HFFc6 (cell line): ENCODE data around the gene PNRC2. TPM values are rescaled to one million over a fixed set of nuclear protein-coding genes. Genes with fewer than 3 reads are reported as not detected.
A peak's percentile ranks its signal among the peaks of the same experiment; 100 is the strongest.
"Not testable (repeated sequence)": the region's sequence is repeated elsewhere in the genome, so short reads cannot be mapped to it uniquely, and the experiment has no call there.

Source experiments
- DNase-seq: peaks from one replicate; pipeline ENCODE4 v3.0.0-alpha.2; 2018
- H3K27ac Mint-ChIP-seq: 2 replicates; pipeline ENCODE4 v1.8.0; 2020; ENCODE audit warnings: mild to moderate bottlenecking, mixed read lengths
- H3K27me3 Mint-ChIP-seq: 2 replicates; pipeline ENCODE4 v1.8.0; 2021; ENCODE audit warnings: mild to moderate bottlenecking, moderate library complexity, mixed read lengths; ENCODE audit not compliant: insufficient read depth
- H3K36me3 Mint-ChIP-seq: 2 replicates; pipeline ENCODE4 v1.8.0; 2021; ENCODE audit warnings: low read depth, mixed read lengths
- H3K4me1 Mint-ChIP-seq: 2 replicates; pipeline ENCODE4 v1.8.0; 2020; ENCODE audit warnings: low read depth, mixed read lengths
- H3K4me3 Mint-ChIP-seq: 2 replicates; pipeline ENCODE4 v1.8.0; 2020; ENCODE audit warnings: mild to moderate bottlenecking, moderate library complexity, mixed read lengths
- H3K9me3 Mint-ChIP-seq: 2 replicates; pipeline ENCODE4 v1.8.0; 2020; ENCODE audit warnings: mild to moderate bottlenecking, mixed read lengths
- CTCF ChIP-seq: fragments of 200-600 bp; sonication (generic); IDR thresholded peaks from 2 replicates; pipeline ENCODE4 v1.5.0; 2021; ENCODE audit warnings: antibody characterized with exemption, mild to moderate bottlenecking
- total RNA-seq, 6 experiments: library from RNA; stranded (reverse); fragmentation: NEBNext Ultra II Directional; extraction: Animal tissue kit (Norgen Biotek cat#: 25700); gene quantifications; 2 replicates in 1 of 6; 3 replicates in 5 of 6; pipeline ENCODE4 v1.2.3, GENCODE V29; 2021

The PNRC2 gene
- total RNA-seq, 6 experiments from 2014 or later: 59.5 to 76.4 (median 64.0) TPM

GRCh38 chr1:23984417-23985186 lies 25.0 kb downstream of the PNRC2 start:
- peak; percentile 27 for DNase-seq
- Mint-ChIP-seq H3K36me3 (peaks cover 2% of the 10 kb centered on the region), H3K27ac (peak overlapping the region; percentile 52; the same call in 1 of the 2 replicates), H3K9me3 (no peaks in the 10 kb centered on the region), H3K4me3 (no peak overlapping the region), H3K4me1 (peaks cover 22% of the 10 kb centered on the region), H3K27me3 (no peaks in the 10 kb centered on the region; the same call in 1 of the 2 replicates)
- no peak for TF ChIP-seq CTCF

- H3K4me3 Mint-ChIP-seq, H3K9me3 Mint-ChIP-seq, DNase-seq, H3K27me3 Mint-ChIP-seq, H3K27ac Mint-ChIP-seq, H3K36me3 Mint-ChIP-seq: not testable (repeated sequence)
- H3K4me1 Mint-ChIP-seq: peaks cover 13% of the 10 kb centered on the region
Observed at GRCh38 chr1:23987038-23987437, 27.4 kb downstream of the PNRC2 start.

- Mint-ChIP-seq H3K9me3 (no peaks in the 10 kb centered on the region), H3K27ac (no peak overlapping the region), H3K4me1 (peaks cover 7% of the 10 kb centered on the region), H3K4me3 (no peak overlapping the region), H3K36me3 (no peaks in the 10 kb centered on the region), H3K27me3 (no peaks in the 10 kb centered on the region; the same call in 1 of the 2 replicates)
- DNase-seq: no peak
- TF ChIP-seq CTCF: no peak
Observed at GRCh38 chr1:23989263-23989662, 29.6 kb downstream of the PNRC2 start.

DNA sequence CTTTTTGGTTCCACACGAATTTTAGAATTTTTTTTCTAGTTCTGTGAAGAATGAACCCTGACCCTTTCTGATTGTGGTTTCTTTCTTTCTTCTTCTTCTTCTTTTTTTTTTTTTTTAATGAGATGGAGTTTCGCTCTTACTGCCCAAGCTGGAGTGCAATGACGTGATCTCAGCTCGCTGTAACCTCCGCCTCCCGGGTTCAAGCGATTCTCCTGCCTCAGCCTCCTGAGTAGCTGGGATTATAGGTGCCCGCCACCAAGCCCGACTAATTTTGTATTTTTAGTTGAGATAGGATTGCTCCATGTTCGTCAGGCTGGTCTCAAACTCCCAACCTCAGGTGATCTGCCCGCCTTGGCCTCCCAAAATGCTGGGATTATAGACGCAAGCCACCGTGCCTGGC lies 32.4 kb downstream of the PNRC2 start:
- not testable (repeated sequence) for H3K9me3 Mint-ChIP-seq, H3K36me3 Mint-ChIP-seq, H3K27ac Mint-ChIP-seq, DNase-seq, H3K4me3 Mint-ChIP-seq, H3K4me1 Mint-ChIP-seq, H3K27me3 Mint-ChIP-seq

GRCh38 chr1:23995431-23995837 lies 35.8 kb downstream of the PNRC2 start:
- H3K27me3 Mint-ChIP-seq: no peaks in the 10 kb centered on the region; the same call in 1 of the 2 replicates
- no peak overlapping the region for H3K4me3 Mint-ChIP-seq
- no peak for DNase-seq
- no peak overlapping the region for H3K27ac Mint-ChIP-seq
- H3K36me3 Mint-ChIP-seq: no peaks in the 10 kb centered on the region
- TF ChIP-seq CTCF: no peak
- H3K4me1 Mint-ChIP-seq: peaks cover 20% of the 10 kb centered on the region
- H3K9me3 Mint-ChIP-seq: no peaks in the 10 kb centered on the region

- Mint-ChIP-seq H3K27ac (no peak overlapping the region), H3K9me3 (no peaks in the 10 kb centered on the region), H3K4me3 (no peak overlapping the region), H3K36me3 (no peaks in the 10 kb centered on the region), H3K4me1 (peaks cover 20% of the 10 kb centered on the region), H3K27me3 (peaks cover 4% of the 10 kb centered on the region; the same call in 1 of the 2 replicates)
- TF ChIP-seq CTCF: no peak
- no peak for DNase-seq
Observed at GRCh38 chr1:23996700-23997229, 37.1 kb downstream of the PNRC2 start.
